Measurements from ENCODE around the gene ATF7IP.

Gene ATF7IP

DNA sequence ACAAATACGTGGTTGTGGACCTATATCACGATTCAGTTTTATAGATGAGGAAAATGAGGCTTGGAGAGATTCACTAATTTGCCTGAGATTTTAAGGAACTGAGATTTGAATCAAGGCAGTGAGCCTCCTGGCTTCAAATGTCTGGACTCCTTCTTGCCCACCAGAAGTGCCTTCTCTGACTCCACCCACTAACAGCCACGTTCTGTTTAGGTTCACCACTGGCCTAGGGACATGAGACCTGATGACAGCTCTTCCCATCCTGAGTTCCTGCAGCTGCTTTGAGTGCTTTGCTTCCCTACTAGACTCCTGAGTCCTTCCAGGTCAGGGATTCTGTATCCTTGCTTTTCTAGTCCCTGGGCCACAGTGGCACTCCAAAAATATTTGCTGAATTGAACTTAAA is 145.1 kb downstream of the ATF7IP start:
- DNase-seq, result no peak

DNA sequence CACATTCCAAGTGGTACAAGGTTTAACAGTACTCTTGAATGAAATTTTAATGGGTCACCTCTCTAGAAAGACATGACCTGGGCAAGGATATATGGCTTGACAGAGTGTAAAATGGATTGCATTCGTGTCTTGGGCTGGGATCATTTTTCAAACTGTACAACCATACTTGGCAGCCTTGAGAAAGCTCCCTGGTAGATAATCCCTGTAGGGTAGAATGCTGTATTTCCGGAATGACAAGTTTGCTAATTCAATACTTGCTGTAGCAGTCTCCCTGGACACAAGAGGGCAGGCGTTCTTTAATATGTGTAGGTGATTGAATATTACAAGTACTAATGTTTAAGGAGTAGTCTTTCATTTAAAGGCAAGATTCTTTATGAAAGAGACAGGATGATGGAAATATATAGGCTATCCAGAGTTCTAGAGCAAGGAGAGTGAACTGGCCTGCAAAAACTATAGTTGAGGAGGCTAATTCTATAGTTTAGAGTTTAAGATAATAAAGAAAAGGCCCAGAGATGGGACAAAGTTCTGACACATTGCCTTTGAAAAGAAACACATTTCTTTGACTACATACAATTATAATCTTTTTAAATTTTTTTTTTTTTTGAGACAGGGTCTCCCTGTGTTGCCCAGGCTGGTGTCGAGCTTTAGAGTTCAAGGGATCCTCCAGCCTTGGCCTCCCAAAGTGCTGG is 148.8 kb downstream of the ATF7IP start:
- peak; percentile 13 for DNase-seq

DNA sequence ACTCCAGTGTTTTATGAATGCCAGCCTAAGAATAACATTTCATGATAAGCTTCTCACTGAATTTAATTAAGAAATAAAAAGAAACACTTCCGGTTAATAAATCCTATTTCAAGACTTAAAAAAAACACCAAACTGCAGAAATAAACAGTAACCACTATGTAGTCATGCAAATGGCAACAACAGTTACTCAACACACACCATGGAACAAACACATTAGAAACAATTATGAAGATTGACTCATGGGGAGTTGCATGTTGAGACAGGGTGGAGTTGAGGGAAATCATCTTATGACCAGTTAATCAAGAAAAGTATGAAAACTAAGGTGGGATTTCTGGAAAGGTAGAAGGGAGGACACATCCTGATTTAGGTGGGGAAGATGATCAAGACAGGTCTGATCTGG is 149.5 kb downstream of the ATF7IP start:
- no peak for DNase-seq

DNA sequence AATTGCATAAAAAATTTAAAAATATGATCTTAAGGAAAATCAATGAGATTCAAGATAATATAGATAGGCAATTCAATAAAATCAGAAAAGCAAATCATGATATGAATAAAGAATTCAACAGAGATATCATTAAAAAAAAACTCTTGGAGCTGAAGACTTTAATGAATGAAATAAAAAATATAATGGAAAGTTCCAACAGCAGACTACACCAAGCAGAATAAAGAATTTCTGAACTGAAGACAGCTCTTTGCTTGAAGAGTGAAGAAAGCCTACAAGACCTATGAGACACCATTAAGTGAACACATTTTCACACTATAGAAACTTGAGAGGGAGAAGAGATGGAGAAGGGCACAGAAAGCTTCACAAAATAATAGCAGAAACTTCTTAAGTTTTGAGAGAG is 156.3 kb downstream of the ATF7IP start:
- no peak for DNase-seq

DNA sequence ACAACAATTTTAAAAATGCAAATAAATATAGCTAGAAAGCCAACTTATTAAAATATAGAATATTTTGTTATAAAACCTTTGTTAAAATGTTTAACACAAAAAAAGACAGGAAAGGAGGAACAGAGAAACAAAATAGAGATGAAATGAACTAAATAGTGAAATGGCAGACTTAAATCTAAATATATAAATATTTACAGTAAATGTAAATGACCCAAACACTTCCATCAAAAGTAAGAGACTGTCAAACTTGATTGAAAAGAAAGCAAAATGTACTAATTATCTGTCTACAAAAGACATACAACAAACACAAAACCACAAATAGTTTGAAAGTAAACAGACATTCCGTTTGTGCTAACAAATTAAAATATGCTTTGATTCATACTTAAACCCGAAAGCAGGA is 160.5 kb downstream of the ATF7IP start:
- no peak for DNase-seq

DNA sequence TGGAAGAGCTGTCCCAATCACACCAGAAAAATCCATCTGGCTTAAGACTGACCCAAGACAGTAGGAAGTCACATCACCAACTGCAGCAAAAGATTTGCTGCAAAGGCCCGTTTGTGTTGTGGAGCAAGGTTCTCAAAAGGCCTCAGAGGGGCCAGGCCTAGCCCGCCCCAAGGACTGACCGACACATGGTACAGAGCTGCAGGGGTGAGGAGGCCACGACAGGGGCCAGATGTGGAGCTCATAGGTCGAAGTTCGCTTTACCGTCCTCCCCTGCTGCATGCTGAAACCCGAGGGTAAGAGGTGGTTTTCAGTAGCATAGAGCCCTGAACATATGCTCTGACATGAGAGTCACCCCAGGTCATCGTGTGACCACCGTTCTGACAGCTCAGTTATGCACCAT is 166.7 kb downstream of the ATF7IP start:
- DNase-seq, result no peak

DNA sequence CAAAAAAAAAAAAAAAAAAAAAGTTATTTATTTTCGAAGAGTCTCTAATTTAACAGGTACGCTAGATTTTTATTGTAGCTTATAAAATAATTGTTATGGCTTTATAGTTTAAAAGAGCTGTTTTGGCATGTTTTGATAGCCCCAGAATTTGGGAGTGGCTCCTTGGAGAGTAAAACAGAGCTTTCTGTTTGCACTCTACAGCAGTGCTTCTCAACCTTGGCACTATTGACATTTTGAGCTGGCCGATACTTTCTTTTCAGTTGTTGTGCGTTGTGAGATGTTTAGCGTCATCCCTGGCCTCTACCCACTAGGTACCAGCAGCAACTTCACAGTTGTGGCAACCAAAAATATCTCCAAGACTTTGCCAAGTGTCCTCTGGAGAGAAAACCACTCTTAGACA is 171.6 kb downstream of the ATF7IP start:
- DNase-seq, result no peak

DNA sequence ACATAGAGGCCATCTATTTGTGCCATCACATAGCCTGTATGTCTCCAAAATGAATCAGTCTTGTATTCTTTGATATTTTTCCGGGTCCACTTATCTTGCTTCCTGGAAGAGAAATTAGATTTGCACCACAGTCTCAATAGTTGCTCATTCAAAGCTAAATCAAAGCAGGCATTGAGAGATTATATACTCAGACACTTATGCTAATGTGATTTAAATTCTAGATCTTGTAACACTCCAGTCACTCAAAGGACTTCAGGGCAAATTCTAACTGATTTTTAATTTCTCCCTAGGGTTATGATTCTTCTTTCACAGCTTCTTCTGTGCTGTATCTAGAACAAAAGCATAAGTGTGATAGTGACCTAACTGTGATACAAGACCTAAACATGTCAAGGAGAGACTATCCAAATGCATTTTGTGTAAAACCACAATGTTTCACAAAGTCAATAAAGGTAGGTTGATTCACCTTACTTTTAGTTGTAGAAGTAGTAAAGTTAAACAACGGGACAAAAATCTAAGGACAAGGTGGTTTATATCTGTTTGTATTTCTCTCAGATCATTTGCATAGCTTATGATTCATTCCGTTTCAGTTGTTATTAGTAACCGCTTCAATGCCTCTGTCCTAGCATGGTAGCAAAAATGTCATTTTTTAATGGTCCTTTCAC is 175.4 kb downstream of the ATF7IP start:
- DNase-seq, result no peak

DNA sequence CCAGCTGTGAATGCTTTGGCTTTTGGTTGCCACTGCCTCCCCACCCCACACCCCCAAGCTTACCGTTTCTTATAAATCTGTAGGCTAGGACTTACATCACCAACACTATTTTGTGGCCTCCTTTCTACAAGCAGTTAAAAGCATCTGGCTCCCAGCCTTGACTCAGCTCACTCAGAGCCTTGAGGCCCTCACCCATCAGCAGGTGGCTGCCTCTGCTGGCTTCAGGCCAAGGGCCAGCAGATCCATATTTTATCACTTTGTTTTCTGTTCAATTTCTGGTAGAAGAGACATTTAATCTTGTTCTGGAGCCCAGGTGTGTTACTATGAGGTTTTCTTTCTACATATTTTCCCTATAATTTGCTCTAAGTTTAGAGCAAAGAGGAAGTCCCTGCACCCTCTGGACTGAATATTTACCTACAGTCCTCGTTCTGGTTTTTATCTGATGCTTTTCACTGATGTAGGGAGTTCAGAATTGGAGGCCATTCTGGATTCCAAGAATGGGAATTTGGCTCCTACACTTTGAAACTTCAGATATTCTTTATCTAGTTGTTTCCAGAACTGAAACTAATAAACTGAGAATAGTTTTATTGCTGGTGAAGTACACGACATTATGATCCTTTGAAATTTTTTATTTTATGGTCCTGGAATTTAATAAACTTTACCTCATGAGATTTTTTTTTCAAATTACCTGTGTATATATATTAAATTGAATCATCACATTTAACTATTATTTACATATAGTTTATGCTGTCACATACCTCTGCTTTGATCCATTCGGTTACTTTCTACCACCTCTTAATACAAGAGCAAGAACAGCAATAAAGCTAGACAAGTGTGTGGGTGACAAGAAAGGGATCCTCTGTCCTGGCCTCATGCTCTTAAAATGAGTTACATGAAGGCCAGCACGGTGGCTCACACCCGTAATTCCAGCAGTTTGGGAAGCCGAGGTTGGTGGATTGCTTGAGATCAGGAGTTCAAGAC is 180.0 kb downstream of the ATF7IP start:
- DNase-seq, result no peak

DNA sequence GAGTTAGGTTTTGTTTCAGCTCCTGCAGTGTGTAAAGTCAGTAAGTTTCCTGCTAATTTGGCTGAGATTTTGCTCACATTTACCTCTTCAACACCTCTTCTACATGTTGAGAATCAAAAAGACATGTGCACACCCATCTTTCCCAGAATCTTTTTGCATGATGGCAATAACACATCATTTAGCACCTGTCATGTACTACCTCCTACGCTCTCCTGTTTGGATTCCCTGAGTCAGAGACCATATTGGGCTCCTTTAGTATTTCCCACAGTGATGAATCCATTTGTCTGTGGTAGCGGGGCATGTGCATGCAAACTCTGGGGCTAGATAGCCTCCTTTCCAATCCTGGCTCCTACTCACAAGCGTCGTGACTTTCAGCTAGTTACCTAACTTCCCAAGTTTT is 182.1 kb downstream of the ATF7IP start:
- DNase-seq, result no peak

DNA sequence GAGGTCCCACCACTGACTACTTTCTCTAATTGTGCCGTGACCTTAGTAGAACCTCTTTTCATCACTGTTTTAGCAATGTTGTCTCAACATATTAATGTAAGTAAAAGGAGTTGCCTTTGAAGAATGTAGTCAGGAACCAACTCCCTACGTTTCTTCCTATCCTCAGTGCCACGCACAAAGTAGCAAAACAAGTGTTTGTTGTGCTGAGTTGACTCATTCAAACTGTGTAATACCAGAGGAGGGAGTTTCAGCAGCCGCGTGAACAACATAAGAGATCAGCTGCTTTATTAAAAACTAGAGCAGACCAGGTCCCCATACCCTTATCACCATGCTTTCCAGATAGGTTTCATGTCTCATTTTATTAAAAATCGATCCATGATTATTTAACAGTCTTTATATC is 183.1 kb downstream of the ATF7IP start:
- DNase-seq, result no peak
